Mesenteric fat pad (tissue), 1 donor: ENCODE measurements around the gene TLN1. TPM values are rescaled to one million over a fixed set of nuclear protein-coding genes. Genes with fewer than 3 reads are reported as not detected.

Experiments
- DNase-seq: peaks from one replicate; pipeline ENCODE4 v3.0.0-alpha.2; 2020; ENCODE audit warnings: low spot score
- total RNA-seq: library from RNA; stranded (reverse); fragmentation: NEBNext Ultra II Directional; extraction: Animal tissue kit (Norgen Biotek cat#: 25700); gene quantifications from one replicate; pipeline ENCODE4 v1.2.1, GENCODE V29; 2021
- donor health status: DM: yes; HTN: yes; CAD: no.

The TLN1 gene
- total RNA-seq, 1 donor from 2014 or later: 622 TPM

DNA sequence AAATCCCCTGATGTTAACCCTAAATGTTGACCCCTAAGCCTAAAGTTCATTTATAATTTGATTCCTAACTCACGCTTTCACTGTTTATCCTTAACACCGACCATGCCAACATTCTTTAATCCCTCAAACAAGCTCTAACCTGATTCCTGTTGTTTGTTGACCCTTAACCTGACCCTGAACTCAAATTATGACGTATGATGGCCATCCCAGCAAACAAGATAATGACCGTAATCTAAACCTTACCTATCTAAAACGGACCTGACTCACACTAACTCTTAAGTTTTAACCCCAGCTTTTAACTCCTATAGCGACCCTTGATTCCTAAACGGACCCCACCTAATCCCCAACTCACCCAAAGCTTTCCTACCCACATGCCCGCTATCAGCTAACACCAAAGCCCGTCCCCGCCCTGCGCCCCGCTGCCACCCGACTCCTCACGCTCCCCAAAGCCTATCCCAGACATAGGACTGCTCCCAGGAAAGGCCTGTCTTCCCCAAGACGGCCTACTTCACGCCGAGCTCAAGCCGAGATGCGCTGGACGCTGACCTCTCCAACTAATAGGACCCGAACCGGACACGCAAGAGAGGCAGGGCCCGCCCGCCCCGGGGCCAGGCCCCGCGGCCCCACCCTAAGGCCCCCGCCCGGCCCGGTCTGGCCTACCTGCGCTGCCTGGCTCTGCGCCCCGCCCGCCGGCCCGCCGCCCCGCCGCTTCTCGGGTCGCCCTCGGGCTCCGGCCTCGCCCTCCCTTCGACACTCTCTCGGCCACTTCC, 395 bp downstream of the TLN1 start:
- DNase-seq: no peak

DNA sequence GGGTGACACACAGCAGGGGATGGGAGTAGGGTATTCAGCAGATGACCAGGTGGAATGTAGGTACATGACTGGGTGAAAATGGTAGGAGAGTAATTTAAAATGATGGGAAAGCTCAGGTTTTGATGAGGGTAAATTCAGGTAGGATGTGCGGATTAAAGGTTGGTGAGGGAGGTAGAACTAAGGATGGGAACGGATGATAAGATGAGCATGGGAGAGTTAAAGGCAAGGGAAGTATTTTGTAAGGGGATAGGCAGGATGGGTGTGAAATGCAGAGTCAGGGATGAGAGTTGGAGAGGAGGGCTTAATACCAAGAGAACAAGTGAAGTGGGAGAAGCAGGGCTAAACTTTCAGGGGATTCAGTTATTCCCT, 1.5 kb downstream of the TLN1 start:
- DNase-seq: no peak

DNA sequence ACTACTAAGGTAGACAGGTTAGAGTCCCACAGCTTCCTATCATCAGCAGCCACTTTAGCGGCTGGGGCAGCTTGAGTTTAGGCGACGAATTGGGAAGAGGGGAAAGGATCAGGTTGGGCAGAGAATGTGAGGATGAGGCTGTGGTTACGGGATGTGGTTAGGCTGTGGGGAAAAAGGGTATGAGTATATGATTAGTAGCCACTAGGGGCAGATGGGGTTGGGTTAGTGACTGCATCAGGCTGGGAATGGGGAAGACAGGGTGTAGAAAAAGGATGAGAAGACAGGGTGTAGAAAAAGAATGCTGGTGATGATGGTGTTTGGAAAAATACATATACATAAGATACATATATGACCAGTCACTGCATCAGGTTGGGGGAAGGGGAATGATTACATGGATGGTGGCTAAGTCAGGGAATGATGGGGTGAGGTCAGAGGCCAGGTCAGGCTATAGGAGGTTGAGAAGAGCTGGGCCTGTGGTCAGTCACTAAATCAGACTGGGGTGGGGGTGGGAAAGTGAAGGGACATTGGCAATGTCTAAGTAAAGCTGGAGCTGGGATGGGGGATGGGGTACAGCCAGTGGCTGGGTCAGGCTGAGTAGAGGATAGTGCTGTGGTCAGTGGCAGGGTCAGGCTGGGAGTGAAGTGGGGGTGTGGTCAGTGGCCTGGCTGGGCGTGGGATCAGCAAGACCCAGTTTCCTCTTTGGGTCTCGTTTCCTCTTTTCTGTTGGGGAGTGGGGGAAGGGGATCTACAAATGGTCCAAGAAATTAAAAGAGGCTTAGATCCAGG, 2.1 kb downstream of the TLN1 start:
- DNase-seq: no peak

DNA sequence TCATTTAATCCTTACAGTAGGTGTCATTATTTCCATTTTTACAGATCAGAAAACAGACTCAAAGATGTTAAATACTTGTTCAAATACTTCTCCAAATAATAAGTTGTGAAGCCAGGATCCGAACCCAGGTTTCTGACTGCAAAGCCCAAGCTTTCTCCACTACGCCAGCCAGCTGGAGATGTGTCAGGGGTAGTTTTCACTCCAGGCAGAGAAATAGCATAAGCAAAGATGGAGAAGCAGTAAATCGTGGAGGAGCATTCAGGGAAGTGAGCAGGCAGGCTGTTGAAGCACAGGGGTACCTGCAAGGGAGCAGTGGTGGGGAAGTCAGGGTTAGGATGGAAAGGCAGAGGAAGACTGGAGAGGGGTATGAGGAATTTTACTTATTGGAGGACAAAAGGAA, 2.9 kb downstream of the TLN1 start:
- no peak for DNase-seq

DNA sequence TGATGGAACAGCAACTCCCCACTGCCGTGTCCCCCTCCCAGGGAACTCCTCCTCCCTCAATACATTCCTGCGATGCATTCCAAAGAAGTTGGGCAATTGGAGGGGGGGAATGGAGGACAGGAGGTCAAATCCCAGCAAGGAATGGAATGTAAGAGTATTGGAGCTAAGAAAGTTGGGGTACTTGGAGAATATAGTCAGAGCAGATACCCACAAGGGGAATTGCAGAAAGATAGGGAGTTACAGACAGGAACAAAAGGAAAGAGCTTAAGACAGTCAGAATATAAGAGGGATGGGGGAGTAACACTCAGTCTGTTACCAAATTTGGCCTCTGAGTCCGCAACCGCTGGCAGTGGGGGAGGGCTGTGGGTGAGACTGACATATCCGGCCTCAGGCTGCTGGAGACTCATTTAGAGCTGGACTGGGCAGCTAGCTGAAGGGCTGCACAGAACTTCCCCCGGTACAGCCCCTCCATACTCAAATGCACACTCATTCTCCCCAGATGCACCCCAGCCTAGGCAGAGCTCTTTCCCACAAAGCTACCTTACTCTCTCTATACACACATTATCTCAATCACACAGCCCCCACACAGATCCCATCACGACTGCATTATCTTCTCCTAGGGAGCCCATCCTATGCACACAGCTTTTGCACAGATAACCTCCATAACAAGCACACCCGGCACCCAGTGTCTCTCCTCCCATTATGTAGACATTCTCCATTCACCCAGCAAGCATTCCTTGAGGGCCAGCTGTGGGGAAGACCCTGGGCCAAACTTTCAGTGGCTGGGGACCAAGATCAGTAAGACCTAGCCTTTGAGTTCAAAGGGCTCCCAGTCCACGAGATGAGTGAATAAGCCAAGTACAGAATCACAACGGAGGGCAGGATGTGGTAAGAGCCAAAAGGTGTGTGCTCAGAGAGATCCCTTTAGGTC, 3.7 kb downstream of the TLN1 start:
- DNase-seq: no peak

DNA sequence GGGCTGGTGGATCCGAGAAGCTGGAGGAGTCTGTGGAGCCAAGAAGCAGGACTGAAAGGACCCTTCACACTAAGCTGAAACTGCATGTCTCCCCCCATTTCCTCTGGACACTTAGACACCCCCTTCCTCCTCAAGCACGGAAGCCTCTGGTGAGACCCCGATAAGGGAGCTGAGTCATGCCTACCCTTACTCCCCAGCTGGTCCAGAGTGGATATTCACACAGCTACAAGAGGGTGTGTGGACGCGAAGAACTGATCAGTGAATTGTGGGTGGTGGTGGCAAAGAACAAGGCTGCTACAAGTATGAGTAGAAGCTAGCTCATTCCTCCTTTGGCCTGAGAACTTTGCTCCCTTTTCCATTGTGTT, 4.3 kb downstream of the TLN1 start:
- no peak for DNase-seq

DNA sequence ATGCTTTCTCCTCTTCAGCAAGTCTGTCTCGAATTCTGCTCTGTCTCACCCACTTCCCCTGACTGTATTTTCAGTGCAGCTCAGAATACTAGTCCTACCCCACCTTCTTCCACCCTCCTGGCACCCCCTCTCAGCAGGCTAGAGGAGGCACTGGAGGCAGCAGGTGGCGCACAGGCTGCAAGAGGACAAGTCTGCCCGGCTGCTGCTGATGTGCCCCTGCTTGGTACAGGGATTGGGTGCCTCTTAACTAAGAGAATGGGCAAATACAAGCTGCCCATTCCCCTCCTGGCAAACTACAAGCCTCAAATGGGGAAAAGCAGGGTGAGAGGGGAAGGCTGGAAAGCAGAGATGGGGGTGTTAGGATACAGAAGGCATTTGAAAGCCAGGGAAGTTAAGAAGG, 5.1 kb downstream of the TLN1 start:
- no peak for DNase-seq

DNA sequence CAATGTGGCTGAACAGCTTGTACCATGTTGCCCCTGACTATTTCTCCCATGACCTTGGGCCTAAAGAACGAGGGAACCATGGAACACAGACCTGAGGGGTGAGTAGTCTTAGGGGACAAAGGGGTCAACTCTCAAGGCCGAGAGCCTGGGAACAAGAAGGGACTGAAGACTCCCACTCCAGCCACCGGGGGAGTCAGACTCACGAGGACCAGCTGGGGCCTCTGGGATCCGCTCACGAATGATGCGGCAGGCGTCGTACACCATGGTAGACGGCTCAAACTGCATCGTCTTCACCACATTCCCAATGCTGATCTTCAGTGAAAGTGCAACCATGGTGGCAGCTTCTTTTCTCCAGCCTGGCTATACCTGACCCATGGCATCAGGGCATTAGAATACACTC, 6.6 kb downstream of the TLN1 start:
- DNase-seq: peak; percentile 41

DNA sequence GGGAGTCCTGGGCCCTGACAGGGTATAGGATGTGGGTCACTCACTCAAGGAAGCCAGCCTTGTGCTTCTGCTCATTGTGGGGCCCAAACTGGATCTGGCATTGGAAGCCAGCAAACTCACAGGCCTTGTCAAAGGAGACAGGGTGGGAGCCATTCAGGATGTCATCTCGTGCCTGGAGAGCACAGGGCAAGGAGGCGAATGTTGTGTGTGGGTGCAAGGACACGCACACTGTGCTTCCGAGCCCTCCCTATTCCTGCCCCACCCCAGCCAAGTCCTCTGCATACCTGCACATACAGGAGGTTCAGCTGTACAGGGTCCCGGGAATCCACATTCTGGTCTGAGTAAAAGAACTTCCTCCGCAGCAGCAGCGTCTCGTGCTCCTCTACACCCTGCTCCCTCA, 8.1 kb downstream of the TLN1 start:
- peak; percentile 79 for DNase-seq

DNA sequence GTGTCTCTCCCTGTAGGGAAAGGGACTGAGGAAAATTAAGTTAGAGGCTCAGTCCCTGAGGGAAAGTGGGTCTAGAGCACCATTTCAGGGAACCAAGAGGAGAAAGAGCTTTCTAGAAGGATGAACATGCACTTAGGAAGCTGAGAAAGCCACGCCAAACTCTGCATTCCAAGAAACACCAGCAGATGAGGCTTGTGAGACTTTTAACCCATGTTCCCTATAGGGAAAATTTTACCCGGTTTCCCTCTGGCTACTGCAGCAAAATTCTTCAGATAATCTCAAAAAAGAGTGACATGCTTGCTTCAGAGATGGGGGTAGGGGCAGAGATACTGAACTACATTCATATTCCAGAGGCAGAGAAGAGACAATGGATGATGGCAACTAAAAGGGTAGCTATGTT, 8.6 kb downstream of the TLN1 start:
- no peak for DNase-seq

DNA sequence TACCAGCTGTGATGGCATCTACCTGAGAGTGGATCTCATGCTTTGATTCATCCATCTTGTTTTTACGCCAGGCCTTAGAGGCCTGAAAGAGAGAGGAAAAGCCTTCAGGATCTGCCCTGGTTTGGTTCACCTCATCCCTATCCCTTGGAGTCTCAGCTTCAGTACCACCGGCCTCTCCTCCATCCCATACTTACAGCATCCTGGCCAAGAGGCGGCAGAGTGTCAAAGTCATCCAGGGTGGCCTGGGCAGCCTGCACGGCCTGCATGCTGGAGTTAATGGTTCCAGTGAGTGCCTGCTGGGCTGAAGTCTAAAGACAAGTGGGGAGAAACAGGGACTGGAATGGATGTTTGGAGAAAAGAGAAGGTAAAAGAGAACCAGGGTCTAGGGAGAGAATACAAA, 12.4 kb downstream of the TLN1 start:
- no peak for DNase-seq

DNA sequence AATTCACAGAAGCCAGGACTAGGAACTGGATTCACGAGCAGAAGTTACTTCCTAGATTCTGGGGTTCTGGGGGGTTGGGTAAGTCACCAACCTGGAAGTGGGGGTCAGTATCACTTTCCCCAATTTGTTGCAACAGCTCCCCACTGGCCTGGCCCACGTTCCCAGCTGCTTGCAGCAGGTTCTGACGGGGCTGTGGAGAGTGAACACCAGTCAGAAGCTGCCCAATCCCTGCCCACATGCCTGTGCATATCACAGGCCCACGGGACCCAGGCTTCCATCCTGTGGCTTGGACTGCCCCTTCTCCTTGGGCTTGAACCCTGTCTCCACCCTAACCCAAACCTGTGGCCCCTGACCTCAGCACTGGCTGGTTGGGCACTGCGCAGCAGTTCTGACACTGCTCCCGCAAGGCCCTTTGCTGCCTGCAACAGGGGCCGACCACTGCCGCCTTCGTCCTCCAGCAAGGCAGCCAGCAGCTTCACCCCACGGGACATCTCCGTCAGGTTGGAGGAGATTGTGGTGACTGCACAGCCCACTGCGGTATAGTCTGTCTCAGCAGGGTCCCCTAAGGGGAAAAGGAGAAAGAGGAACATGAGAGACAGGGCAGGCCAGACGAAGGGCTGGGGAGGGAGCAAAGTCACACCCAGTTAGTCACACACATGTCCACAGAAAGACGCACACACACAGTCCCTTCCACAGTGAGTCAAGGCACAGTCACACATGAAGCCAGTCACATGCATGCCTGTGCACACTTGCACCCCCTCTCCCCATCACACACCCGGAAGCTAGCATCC, 13.1 kb downstream of the TLN1 start:
- peak; percentile 71 for DNase-seq

DNA sequence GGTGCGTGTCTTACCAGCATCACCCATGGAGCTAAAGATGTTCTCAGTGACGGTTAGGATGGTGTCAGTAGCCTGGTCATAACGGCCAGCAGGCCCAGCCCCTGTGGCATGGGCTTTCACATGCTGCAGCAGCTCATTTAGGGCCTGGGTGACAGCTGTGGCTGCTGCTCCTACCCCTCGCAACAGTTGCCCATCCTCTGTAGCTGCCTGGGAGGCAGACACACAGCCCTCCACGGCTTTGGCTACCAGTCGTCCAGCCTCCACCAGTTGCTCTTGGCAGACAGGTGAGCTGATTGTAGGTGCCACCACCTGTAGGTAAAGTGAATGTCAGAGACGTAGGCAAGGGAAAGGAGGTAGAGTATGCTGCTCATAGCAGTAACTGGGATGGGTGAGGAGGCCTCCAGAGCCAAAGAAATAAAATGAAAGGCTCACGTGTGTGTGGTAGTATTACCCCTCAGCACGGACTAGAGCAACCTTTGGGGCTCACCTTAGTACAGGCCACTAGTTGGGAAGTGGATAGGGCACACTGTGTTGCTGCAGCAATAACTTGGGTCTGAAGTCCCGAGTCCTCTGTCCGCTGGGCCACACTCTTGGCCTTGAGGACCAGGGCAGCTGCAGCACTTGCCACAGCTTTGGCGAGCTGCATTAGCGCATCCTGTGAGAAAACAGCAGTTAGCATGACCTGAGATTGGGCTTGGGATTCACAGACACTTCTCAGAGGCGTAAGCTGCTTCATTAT, 14.7 kb downstream of the TLN1 start:
- DNase-seq: peak; percentile 78

DNA sequence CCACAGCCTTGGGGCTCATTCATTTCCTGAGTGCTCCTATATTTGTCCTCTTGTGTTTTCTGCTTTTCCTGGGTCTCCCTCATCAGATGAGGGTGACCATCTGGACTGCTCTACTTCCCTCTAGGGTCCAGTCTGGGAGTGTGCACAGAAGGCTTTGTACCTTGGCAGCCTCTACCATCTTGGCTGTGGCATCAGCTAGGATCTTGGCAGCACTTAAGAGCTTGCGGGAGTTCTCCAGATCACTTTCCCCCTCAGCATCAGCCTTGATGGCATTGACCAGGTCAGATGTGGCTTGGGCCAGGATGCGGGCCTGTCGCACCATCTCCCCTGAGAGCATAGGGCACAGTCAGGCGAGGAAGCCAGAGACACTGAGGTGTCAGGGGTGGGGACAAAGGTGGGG, 15.8 kb downstream of the TLN1 start:
- peak; percentile 64 for DNase-seq

DNA sequence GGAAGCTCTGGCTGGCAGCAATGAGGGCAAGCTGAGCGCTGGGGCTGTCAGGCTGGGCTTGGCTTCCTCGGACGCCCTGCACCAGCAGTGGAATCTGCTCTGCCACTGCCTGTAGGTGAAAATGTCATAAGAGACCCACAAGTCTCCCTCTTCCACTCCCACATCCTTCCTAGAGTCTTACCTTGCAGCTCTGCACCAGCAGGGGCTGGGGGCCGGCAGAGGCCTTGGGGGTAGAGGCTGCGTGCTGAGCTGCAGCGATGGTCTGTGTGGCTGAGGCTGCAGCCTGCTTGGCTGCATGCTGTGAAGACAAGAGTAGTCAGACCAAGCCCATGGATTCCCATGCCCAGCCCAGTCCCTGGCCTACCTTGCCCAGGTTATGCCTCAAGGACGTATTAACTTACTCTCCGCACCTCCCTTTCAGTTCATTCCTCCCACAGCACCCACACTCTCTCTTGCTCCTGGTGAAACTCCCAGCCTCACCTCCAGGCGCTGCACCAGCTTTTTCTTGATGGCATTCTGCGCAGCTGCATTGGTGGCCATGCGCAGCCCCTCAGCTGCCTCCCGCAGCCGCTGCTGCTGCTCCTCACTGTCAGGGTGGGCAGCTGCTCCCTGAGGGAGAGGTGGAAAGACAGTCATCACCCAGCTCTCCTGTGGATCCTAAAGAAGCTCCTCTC, 17.3 kb downstream of the TLN1 start:
- DNase-seq: peak; percentile 81

DNA sequence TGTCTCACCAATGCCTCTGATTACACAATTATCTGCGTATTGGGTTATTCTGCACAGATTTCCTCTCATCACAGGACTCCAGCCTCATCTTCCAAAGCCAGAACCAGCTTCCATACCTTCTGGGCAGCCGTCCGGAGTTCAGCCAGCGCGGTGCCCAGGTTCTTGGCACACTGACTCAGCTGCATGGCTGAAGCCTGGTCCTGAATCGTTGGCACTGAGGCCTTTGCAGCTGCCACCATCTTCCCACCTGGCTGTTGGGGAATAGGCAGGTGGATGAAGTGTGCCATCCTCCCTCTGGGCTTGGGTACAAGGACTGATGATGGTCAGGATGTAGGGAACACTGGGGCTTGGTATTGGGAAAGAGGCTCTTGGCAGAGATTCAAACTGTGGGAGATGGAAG, 17.9 kb downstream of the TLN1 start:
- peak; percentile 68 for DNase-seq

DNA sequence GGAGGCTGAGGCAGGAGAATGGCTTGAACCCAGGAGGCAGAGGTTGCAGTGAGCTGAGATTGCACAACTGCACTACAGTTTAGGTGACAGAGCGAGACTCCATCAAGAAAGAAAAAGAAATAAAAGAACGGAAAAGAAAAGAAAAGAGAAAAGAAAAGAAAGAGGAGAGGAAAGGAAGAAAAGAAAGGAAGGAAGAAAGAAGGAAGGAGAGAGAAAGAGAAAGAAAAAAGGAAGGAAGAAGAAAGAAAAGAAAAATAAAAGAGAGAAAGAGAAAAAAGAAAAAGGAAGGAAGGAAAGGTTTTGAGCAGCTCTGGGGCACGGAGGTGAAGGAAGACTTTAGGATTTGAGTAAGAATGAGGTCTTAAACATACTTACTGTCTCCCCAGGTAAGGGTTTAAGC, 18.4 kb downstream of the TLN1 start:
- DNase-seq: no peak

DNA sequence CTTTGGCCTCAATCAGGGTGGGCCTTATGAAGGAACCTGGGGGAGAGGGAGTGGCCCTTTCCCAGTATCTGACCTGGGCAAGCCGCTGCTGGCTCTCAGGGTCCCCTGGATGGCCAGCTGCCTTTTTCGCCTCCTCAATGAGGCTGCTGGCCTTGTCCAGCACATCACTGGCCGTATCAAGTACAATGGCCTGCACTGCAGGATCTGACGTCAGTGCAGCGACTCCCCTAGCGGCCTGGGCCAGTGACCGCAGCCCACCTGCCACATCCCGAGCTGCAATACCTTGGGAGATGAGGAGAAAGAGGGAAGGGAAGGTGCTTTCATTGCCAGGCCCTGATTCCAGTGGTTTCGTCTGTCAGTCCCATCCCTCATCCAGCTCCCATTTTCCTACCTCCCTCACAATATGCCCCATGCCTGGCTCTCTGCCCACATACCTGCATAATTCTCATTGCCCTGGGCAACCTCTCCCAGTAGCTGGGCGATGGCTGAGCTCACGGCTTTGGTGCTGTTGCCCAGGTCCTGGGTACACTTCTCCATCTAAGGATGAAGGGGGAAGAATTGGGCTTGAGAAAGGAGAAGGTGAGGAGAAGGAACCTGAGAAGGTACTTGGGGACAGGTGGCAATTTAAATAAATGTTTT, 19.1 kb downstream of the TLN1 start:
- DNase-seq: peak; percentile 62
